ENCODE data around the gene CTNND2. TPM values are rescaled to one million over a fixed set of nuclear protein-coding genes. Genes with fewer than 3 reads are reported as not detected.

CTNND2 gene
- total and polyA plus RNA-seq, 10 of the 15 experiments (the other 5 are each of a cell fraction or from before 2014, with no cell fraction given): 0.02 to 0.16 (median 0.04) TPM; not detected in 7

DNA sequence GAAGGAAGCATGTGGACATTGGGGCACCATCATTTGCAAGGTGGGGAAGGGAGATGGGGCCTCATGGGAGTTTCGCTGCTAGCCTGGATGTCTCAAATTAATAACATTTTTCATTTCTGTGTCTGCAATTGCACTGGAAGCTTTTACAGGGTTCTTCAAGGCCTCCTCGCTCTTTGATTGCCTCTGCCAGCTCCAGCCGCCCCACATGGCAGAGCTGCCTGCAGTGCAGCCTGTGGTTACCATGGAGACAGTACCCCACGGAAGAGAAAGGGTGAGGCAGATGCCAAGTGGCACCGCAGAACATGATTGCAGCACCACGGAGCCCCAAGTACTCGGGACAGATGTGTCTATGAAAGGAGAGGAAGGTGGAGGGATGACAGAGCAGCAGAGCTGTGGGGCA is 25.4 kb downstream of the CTNND2 start:
- H3K9ac ChIP-seq (ENCODE audit: control insufficient read depth, insufficient read depth, low read length): no peak overlapping the region
- 37% methylated on average over 7 of the region's 7 CpGs for WGBS (ENCODE audit: insufficient coverage, insufficient replicate concordance, low lambda C conversion rate, missing lambda C conversion rate)
- in situ Hi-C loops (cut with MboI): no loop called here
- no peak overlapping the region for H3K4me3 ChIP-seq
- H3K4me2 ChIP-seq (ENCODE audit: control insufficient read depth, insufficient read depth): no peak overlapping the region
- no peaks in the 10 kb centered on the region for H3K79me2 ChIP-seq (ENCODE audit: control insufficient read depth, insufficient read depth, low read length)
- CTCF ChIA-PET: interaction anchor here (1.2 kb wide), 1 partner anchor 31 kb away, joined by 3 read pairs; no protein-coding TSS in a partner anchor
- no peak overlapping the region for H3K27ac ChIP-seq (ENCODE audit: control insufficient read depth, insufficient read depth)
- no TSS peak for BruUV-seq (replicated peaks)
- H4K20me1 ChIP-seq (ENCODE audit: control insufficient read depth, insufficient read depth): no peaks in the 10 kb centered on the region
- TF ChIP-seq CHD2 (IDR thresholded peaks at IDR 0.05; ENCODE audit: borderline replicate concordance, low read depth, low read length) (no peak), POU2F2 (IDR thresholded peaks at IDR 0.05; ENCODE audit: borderline replicate concordance, low read depth, low read length) (no peak), NFXL1 (IDR thresholded peaks at IDR 0.05; ENCODE audit: borderline replicate concordance) (no peak), SRF (IDR thresholded peaks at IDR 0.05; ENCODE audit: low read depth in 2 of 2, low read length in 2 of 2) (no peak), LARP7 (IDR thresholded peaks at IDR 0.05) (no peak), KDM1A (IDR thresholded peaks at IDR 0.05; ENCODE audit: borderline replicate concordance) (no peak), NR2F1 (conservative IDR thresholded peaks at IDR 0.05) (no peak)
- TF ChIP-seq, protein P1, sequence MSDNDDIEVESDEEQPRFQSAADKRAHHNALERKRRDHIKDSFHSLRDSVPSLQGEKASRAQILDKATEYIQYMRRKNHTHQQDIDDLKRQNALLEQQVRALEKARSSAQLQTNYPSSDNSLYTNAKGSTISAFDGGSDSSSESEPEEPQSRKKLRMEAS (IDR thresholded peaks at IDR 0.05; ENCODE audit: low read depth, low read length): no peak
- RAD21 ChIA-PET (ENCODE audit: unreplicated experiment): no interaction called here
- intact Hi-C loops (cut with micrococcal nuclease; ENCODE audit: unreplicated experiment): no loop called here
- no peaks in the 10 kb centered on the region for H3K4me1 ChIP-seq (ENCODE audit: control insufficient read depth, insufficient read depth, low read length)
- no peak for DNase-seq (ENCODE audit: low read depth, low spot score)
- FAIRE-seq: no peak
- ATAC-seq: no peak
- SMC1A ChIA-PET (ENCODE audit: uncharacterized antibody, unreplicated experiment): interaction anchor here (1.0 to 2.0 kb wide), 2 partner anchors 12 to 19 kb away, joined by 3 to 6 read pairs; no protein-coding TSS in a partner anchor
- POLR2A ChIA-PET: no interaction called here
- no peaks in the 10 kb centered on the region for H3K27me3 ChIP-seq (replicated peaks in 1 of 2; ENCODE audit: control insufficient read depth in 2 of 2, insufficient read depth in 2 of 2, low read length in 1 of 2)
- H3K36me3 ChIP-seq (ENCODE audit: control insufficient read depth in 2 of 2, insufficient read depth in 2 of 2, low read length in 1 of 2): no peaks in the 10 kb centered on the region
- H2AFZ ChIP-seq (ENCODE audit: control insufficient read depth, low read depth, low read length): no peak overlapping the region
- H3K9me3 ChIP-seq (replicated peaks; ENCODE audit: control insufficient read depth, insufficient read depth, low read length): no peaks in the 10 kb centered on the region

DNA sequence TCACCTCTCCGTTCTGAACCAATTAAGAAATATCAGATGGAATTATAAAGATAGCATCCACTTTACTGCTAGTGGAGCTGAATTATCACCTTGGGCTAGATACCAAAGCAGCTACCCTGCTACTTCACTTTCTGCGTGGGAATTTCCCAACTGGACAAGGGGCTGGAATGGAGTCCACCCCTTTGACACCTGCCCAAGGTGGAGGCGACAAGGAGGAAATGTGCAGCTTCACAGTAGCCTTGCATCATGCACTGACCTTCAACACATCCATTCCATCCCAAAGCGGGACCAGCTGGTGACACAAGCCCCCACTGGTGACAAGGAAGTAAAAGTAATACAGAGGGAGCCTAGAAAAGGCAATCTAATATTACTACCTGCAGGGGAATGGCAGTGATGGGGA is 30.7 kb downstream of the CTNND2 start:
- CTCF ChIA-PET: no interaction called here
- WGBS (ENCODE audit: insufficient coverage, insufficient replicate concordance, low lambda C conversion rate, missing lambda C conversion rate): 9% methylated on average over 4 of the region's 4 CpGs

More for the DNA sequence above, 30.7 kb downstream of the CTNND2 start:
- Histone ChIP-seq H3K27ac (ENCODE audit: control insufficient read depth, insufficient read depth) (no peak overlapping the region), H3K27me3 (replicated peaks in 1 of 2; ENCODE audit: control insufficient read depth in 2 of 2, insufficient read depth in 2 of 2, low read length in 1 of 2) (no peaks in the 10 kb centered on the region), H3K36me3 (ENCODE audit: control insufficient read depth in 2 of 2, insufficient read depth in 2 of 2, low read length in 1 of 2) (no peaks in the 10 kb centered on the region), H3K79me2 (ENCODE audit: control insufficient read depth, insufficient read depth, low read length) (no peaks in the 10 kb centered on the region), H3K9me3 (replicated peaks; ENCODE audit: control insufficient read depth, insufficient read depth, low read length) (no peaks in the 10 kb centered on the region), H3K9ac (ENCODE audit: control insufficient read depth, insufficient read depth, low read length) (no peak overlapping the region), H3K4me3 (no peak overlapping the region), H3K4me2 (ENCODE audit: control insufficient read depth, insufficient read depth) (no peak overlapping the region), H4K20me1 (ENCODE audit: control insufficient read depth, insufficient read depth) (no peaks in the 10 kb centered on the region), H3K4me1 (ENCODE audit: control insufficient read depth, insufficient read depth, low read length) (no peaks in the 10 kb centered on the region), H2AFZ (ENCODE audit: control insufficient read depth, low read depth, low read length) (no peak overlapping the region)
- ATAC-seq (no peak), DNase-seq (ENCODE audit: low read depth, low spot score) (no peak), FAIRE-seq (no peak)
- SMC1A ChIA-PET (ENCODE audit: uncharacterized antibody, unreplicated experiment): no interaction called here
- TF ChIP-seq KLF5 (IDR thresholded peaks at IDR 0.05; ENCODE audit: partially characterized antibody): no peak
- TF ChIP-seq EP300 (IDR thresholded peaks at IDR 0.05; ENCODE audit: borderline replicate concordance in 1 of 2, control insufficient read depth in 1 of 2, low read depth in 2 of 2, low read length in 2 of 2): no peak
- intact Hi-C loops (cut with micrococcal nuclease; ENCODE audit: unreplicated experiment): no loop called here
- BruUV-seq (replicated peaks): no TSS peak
- in situ Hi-C loops (cut with MboI): no loop called here
- POLR2A ChIA-PET: no interaction called here
- RAD21 ChIA-PET (ENCODE audit: unreplicated experiment): no interaction called here

All from GM12878 (cell line).